A172 (cell line): Measurements from ENCODE around the gene MB21D2. TPM values are rescaled to one million over a fixed set of nuclear protein-coding genes. Genes with fewer than 3 reads are reported as not detected.
A peak's percentile ranks its signal among the peaks of the same experiment; 100 is the strongest.
"Not testable (repeated sequence)": the region's sequence is repeated elsewhere in the genome, so short reads cannot be mapped to it uniquely, and the experiment has no call there.

ENCODE experiments used
- DNase-seq: peaks from one replicate; pipeline ENCODE4 v3.0.0-alpha.2; 2015; ENCODE audit warnings: low spot score
- total RNA-seq: library from RNA; depleted of rRNA; stranded (reverse); fragments of >200 nt; shearing (Covaris generic); gene quantifications from 2 replicates; pipeline ENCODE4 v1.2.3, GENCODE V29; 2014

The MB21D2 gene
- total RNA-seq, 1 experiment from 2014 or later, result 85.0 TPM

GRCh38 chr3:192862408-192863090 lies 55.1 kb downstream of the MB21D2 start:
- no peak for DNase-seq

- no peak for DNase-seq
Measured at GRCh38 chr3:192861972-192862371, 55.7 kb downstream of the MB21D2 start.

- DNase-seq, result no peak
Measured at GRCh38 chr3:192860454-192860853, 57.2 kb downstream of the MB21D2 start.

- no peak for DNase-seq
Measured at GRCh38 chr3:192858849-192859585, 58.6 kb downstream of the MB21D2 start.

GRCh38 chr3:192857260-192857661 lies 60.4 kb downstream of the MB21D2 start:
- no peak for DNase-seq

- DNase-seq, result no peak
Measured at GRCh38 chr3:192855434-192855833, 62.2 kb downstream of the MB21D2 start.

- DNase-seq, result peak; percentile 92
Measured at GRCh38 chr3:192851821-192852372, 65.8 kb downstream of the MB21D2 start.

GRCh38 chr3:192850451-192850981 lies 67.1 kb downstream of the MB21D2 start:
- peak; percentile 67 for DNase-seq

GRCh38 chr3:192849821-192850220 lies 67.8 kb downstream of the MB21D2 start:
- DNase-seq, result not testable (repeated sequence)

GRCh38 chr3:192848371-192849233 lies 69.1 kb downstream of the MB21D2 start:
- no peak for DNase-seq

- no peak for DNase-seq
Measured at GRCh38 chr3:192847941-192848340, 69.7 kb downstream of the MB21D2 start.

GRCh38 chr3:192845526-192845855 lies 72.2 kb downstream of the MB21D2 start:
- DNase-seq, result no peak

- peak; percentile 13 for DNase-seq
Measured at GRCh38 chr3:192844836-192845525, 72.7 kb downstream of the MB21D2 start.

- DNase-seq, result no peak
Measured at GRCh38 chr3:192844486-192844765, 73.2 kb downstream of the MB21D2 start.

- no peak for DNase-seq
Measured at GRCh38 chr3:192843723-192844485, 73.8 kb downstream of the MB21D2 start.

- no peak for DNase-seq
Measured at GRCh38 chr3:192843119-192843518, 74.5 kb downstream of the MB21D2 start.

- DNase-seq, result no peak
Measured at GRCh38 chr3:192842711-192843110, 74.9 kb downstream of the MB21D2 start.

- no peak for DNase-seq
Measured at GRCh38 chr3:192842138-192842537, 75.5 kb downstream of the MB21D2 start.

GRCh38 chr3:192841428-192841827 lies 76.2 kb downstream of the MB21D2 start:
- no peak for DNase-seq

GRCh38 chr3:192840143-192840836 lies 77.4 kb downstream of the MB21D2 start:
- DNase-seq, result no peak
